Colonic mucosa (tissue), 4 donors: Measurements from ENCODE around the gene DNLZ. TPM values are rescaled to one million over a fixed set of nuclear protein-coding genes. Genes with fewer than 3 reads are reported as not detected.
"Not testable (repeated sequence)": the region's sequence is repeated elsewhere in the genome, so short reads cannot be mapped to it uniquely, and the experiment has no call there.

Experiments used
- DNase-seq: peaks from one replicate; pipeline ENCODE4 v3.0.0-alpha.2; 2020
- H3K27ac ChIP-seq: fragments of 200-600 bp; one replicate; pipeline ENCODE4 v1.8.0; 2021
- H3K27me3 ChIP-seq: fragments of 200-600 bp; one replicate; pipeline ENCODE4 v1.8.0; 2021
- H3K36me3 ChIP-seq: fragments of 200-600 bp; one replicate; pipeline ENCODE4 v1.8.0; 2021
- H3K4me1 ChIP-seq: fragments of 200-600 bp; one replicate; pipeline ENCODE4 v1.8.0; 2021; ENCODE audit warnings: mild to moderate bottlenecking
- H3K4me3 ChIP-seq: fragments of 200-600 bp; one replicate; pipeline ENCODE4 v1.8.0; 2021
- H3K9ac ChIP-seq, 2 donors: one replicate each; pipeline ENCODE4 v1.7.0; 2013; ENCODE audit warnings: control low read depth in 2 of 2, low read depth in 2 of 2, low read length in 2 of 2
- H3K9me3 ChIP-seq: fragments of 200-600 bp; one replicate; pipeline ENCODE4 v1.8.0; 2021
- intact Hi-C: fragments of 100-400 bp; cut with DNase I; formaldehyde crosslinking; loops from one replicate; pipeline ENCODE4 v1.14.1; 2022
- total RNA-seq, 2 donors: library from RNA; stranded (reverse); fragmentation: NEBNext Ultra II Directional in 1 of 2; extraction: Animal tissue kit (Norgen Biotek cat#: 25700) in 1 of 2; gene quantifications; one replicate each; pipeline ENCODE4 v1.2.1, GENCODE V29; 2021
- TF ChIP-seq, protein P1 (sequence below): fragments of 200-600 bp; IDR thresholded peaks from one replicate; pipeline ENCODE4 v1.8.0; 2022; ENCODE audit warnings: antibody characterized with exemption, mild to moderate bottlenecking
- donor health status: healthy.
- donor health status: DM: no; HTN: no; CAD: no.
- donor health status: DM: no; HTN: no; CAD: no.

Gene DNLZ
- total RNA-seq, 2 donors from 2014 or later, result 10.0 to 10.8 TPM

DNA sequence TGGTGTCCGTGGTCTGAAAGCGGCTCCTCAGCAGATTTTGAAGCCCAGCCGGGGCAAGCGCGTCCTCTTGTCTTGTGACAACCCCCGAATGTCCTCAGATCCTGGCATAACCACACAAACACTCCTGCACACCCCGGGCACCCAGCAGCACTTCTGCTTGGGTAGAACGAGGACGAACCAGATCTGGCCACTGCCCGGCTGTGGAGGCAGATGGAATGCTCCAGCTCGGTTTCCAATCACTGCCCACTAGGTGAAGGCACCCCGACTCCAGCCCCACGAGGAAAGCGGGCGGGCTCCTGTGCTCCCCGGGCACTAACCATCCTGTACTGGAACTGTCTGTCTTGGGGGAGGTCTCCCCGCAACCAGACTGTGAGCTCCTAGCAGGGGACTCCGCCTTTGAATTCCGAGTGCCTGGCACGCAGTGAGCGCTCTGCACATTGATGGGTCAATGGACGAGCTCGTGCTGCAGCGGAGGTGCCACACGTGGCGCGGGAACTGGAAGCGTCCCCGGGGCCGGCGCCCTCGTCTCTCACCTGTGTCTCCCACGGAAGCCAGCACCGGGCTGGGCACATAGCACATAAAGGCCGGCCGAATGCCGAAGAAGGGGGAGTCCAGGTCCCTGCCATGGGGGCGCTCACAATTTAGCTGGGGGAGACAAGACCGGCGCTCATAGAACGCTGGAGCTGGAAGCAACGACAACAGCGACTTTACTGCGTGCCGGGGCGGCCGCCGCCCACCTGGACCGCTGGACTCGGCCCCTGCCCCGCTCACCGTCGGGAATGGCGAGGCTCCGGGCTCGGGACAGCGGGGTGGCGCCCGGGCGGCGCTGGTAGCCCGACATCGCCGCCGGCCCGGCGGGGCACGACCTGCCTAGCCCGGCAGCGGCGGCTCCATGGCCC is 46.3 kb upstream of the DNLZ start:
- Histone ChIP-seq H3K9ac (peak overlapping the region; percentile 71 to 75), H3K27ac (peak overlapping the region; percentile 30), H3K27me3 (no peaks in the 10 kb centered on the region), H3K36me3 (peaks cover 10% of the 10 kb centered on the region), H3K4me3 (peak overlapping the region; percentile 90), H3K9me3 (no peaks in the 10 kb centered on the region), H3K4me1 (peaks cover 16% of the 10 kb centered on the region)
- TF ChIP-seq, protein P1, sequence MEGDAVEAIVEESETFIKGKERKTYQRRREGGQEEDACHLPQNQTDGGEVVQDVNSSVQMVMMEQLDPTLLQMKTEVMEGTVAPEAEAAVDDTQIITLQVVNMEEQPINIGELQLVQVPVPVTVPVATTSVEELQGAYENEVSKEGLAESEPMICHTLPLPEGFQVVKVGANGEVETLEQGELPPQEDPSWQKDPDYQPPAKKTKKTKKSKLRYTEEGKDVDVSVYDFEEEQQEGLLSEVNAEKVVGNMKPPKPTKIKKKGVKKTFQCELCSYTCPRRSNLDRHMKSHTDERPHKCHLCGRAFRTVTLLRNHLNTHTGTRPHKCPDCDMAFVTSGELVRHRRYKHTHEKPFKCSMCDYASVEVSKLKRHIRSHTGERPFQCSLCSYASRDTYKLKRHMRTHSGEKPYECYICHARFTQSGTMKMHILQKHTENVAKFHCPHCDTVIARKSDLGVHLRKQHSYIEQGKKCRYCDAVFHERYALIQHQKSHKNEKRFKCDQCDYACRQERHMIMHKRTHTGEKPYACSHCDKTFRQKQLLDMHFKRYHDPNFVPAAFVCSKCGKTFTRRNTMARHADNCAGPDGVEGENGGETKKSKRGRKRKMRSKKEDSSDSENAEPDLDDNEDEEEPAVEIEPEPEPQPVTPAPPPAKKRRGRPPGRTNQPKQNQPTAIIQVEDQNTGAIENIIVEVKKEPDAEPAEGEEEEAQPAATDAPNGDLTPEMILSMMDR, result no peak
- intact Hi-C loops, result loop anchor here (5.0 to 10.0 kb wide), 2 partner anchors 65 to 72 kb away; partner anchors contain the start of gene SEC16A
- DNase-seq, result peak; percentile 41

GRCh38 chr9:136407911-136408310 is 44.4 kb upstream of the DNLZ start:
- no peak overlapping the region for H3K9ac ChIP-seq
- intact Hi-C loops, result loop anchor here (10.0 kb wide), 1 partner anchor 63 kb away; no protein-coding TSS in a partner anchor
- peaks cover 2% of the 10 kb centered on the region for H3K36me3 ChIP-seq
- H3K4me3 ChIP-seq, result no peak overlapping the region
- H3K9me3 ChIP-seq, result no peaks in the 10 kb centered on the region
- TF ChIP-seq, protein P1, result no peak
- no peaks in the 10 kb centered on the region for H3K27me3 ChIP-seq
- no peak for DNase-seq
- peaks cover 16% of the 10 kb centered on the region for H3K4me1 ChIP-seq
- no peak overlapping the region for H3K27ac ChIP-seq

DNA sequence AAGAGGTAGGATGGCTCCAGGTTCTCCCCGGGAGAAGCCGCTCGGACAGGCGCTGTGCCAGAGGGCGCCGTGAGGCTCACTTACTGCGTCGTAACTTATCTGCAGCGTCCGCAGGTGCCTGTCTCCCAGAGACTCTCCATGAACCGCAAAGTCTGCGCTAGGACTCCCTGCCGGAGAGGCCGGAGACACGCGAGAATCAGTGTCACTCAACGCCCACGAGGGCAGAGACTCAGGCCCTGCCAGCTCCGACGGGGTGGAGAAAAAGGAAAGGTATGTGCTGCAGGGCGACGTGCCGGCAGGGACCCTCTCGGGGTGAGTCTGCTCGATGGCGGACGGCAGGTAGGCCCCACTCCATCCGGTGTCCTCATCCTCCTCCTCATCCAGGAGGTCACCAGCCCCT is 43.5 kb upstream of the DNLZ start:
- intact Hi-C loops, result loop anchor here (10.0 kb wide), 1 partner anchor 62 kb away; no protein-coding TSS in a partner anchor
- H3K9ac ChIP-seq, H3K27me3 ChIP-seq, DNase-seq, H3K4me3 ChIP-seq, H3K36me3 ChIP-seq, H3K9me3 ChIP-seq, H3K27ac ChIP-seq: not testable (repeated sequence)
- peaks cover 16% of the 10 kb centered on the region for H3K4me1 ChIP-seq

DNA sequence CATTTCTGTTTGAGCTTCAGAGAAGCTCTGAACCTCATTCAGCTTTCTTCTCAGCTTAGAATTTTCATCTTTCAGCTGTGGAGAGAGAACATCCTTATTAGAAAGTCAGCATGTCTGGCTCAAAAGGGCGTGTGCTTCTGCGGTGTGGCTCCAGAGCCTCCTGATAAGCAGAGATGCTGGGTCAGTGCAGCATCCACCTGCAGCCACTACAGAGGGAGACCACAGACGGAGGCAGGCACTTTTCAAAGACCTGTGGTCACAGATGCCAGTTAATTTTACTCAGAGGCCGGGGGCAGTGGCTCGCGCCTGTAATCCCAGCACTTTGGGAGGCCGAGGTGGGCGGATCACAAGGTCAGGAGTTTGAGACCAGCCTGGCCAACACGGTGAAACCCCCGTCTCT is 42.4 kb upstream of the DNLZ start:
- H3K36me3 ChIP-seq, H3K4me3 ChIP-seq, H3K9ac ChIP-seq, H3K27ac ChIP-seq, H3K27me3 ChIP-seq, H3K4me1 ChIP-seq, H3K9me3 ChIP-seq, DNase-seq: not testable (repeated sequence)
- intact Hi-C loops, result loop anchor here (10.0 kb wide), 1 partner anchor 61 kb away; no protein-coding TSS in a partner anchor

DNA sequence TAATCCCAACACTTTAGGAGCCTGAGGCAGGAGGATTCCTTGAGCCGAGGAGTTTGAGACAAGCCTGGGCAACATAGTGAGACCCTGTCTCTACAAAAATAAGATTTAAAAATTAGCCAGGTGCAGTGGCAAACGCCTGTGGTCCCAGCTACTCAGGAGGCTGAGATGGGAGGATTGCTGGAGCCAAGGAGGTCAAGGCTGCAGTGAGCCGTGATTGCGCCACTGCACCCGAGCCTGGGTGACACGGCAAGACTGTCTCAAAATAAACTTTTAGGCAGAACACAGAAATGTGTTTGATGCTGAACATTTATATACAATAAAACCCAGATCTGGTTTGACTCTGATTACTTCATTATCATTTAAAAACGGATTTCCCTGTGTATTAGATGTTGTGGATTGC is 41.9 kb upstream of the DNLZ start:
- Histone ChIP-seq H3K9ac (no peak overlapping the region), H3K9me3 (no peaks in the 10 kb centered on the region), H3K27ac (no peak overlapping the region), H3K27me3 (no peaks in the 10 kb centered on the region), H3K4me3 (no peak overlapping the region), H3K4me1 (peaks cover 7% of the 10 kb centered on the region), H3K36me3 (no peaks in the 10 kb centered on the region)
- no peak for DNase-seq
- intact Hi-C loops, result loop anchor here (10.0 kb wide), 1 partner anchor 61 kb away; no protein-coding TSS in a partner anchor
- TF ChIP-seq, protein P1, result no peak

DNA sequence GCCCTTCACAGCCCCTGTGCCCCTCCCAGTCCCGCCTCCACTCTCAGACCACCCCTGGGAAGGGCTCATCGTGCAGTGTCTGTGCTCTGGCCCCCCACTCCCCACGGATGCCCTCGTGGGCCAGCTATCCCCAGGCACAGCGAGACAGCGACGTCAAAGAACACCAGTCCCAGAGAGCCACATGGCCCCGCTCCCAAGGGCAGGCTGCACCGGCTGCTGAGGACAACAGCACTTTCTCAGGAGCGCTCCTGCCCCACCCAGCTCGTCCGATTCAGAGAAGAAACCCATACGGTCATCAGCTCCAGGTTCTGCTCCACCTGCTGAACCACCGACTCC is 41.2 kb upstream of the DNLZ start:
- H3K27me3 ChIP-seq, result no peaks in the 10 kb centered on the region
- no peak for DNase-seq
- H3K9me3 ChIP-seq, result no peaks in the 10 kb centered on the region
- no peak overlapping the region for H3K9ac ChIP-seq
- H3K27ac ChIP-seq, result no peak overlapping the region
- peaks cover 9% of the 10 kb centered on the region for H3K4me1 ChIP-seq
- H3K4me3 ChIP-seq, result no peak overlapping the region
- TF ChIP-seq, protein P1, result no peak
- intact Hi-C loops, result loop anchor here (10.0 kb wide), 1 partner anchor 60 kb away; no protein-coding TSS in a partner anchor
- no peaks in the 10 kb centered on the region for H3K36me3 ChIP-seq
